ES-I3 (cell line): ENCODE data around the gene SPOCD1.
"Not testable (repeated sequence)": the region's sequence is repeated elsewhere in the genome, so short reads cannot be mapped to it uniquely, and the experiment has no call there.

Source experiments
- H3K36me3 ChIP-seq: 2 replicates; pipeline ENCODE4 v1.6.1; 2013; ENCODE audit warnings: mild to moderate bottlenecking, low read length, control low read depth, moderate library complexity; ENCODE audit not compliant: insufficient read depth
- H3K4me1 ChIP-seq: 2 replicates; pipeline ENCODE4 v1.6.1; 2013; ENCODE audit warnings: mild to moderate bottlenecking, control low read depth, low read length; ENCODE audit not compliant: insufficient read depth
- H3K9ac ChIP-seq: 2 replicates; pipeline ENCODE4 v1.6.1; 2013; ENCODE audit warnings: low read depth, mild to moderate bottlenecking, low read length, moderate library complexity
- H3K9me3 ChIP-seq: 2 replicates; pipeline ENCODE4 v1.6.1; 2013; ENCODE audit warnings: mild to moderate bottlenecking, low read length, moderate library complexity; ENCODE audit not compliant: control insufficient read depth, insufficient read depth

The SPOCD1 gene

GRCh38 chr1:31816501-31816900 is 679 bp upstream of the SPOCD1 start:
- not testable (repeated sequence) for H3K9me3 ChIP-seq, H3K36me3 ChIP-seq, H3K4me1 ChIP-seq, H3K9ac ChIP-seq

GRCh38 chr1:31815307-31815645 is 546 bp downstream of the SPOCD1 start:
- Histone ChIP-seq H3K4me1 (no peaks in the 10 kb centered on the region), H3K9me3 (no peaks in the 10 kb centered on the region), H3K9ac (peak overlapping the region; percentile 49; the same call in 1 of the 2 replicates), H3K36me3 (no peaks in the 10 kb centered on the region)

DNA sequence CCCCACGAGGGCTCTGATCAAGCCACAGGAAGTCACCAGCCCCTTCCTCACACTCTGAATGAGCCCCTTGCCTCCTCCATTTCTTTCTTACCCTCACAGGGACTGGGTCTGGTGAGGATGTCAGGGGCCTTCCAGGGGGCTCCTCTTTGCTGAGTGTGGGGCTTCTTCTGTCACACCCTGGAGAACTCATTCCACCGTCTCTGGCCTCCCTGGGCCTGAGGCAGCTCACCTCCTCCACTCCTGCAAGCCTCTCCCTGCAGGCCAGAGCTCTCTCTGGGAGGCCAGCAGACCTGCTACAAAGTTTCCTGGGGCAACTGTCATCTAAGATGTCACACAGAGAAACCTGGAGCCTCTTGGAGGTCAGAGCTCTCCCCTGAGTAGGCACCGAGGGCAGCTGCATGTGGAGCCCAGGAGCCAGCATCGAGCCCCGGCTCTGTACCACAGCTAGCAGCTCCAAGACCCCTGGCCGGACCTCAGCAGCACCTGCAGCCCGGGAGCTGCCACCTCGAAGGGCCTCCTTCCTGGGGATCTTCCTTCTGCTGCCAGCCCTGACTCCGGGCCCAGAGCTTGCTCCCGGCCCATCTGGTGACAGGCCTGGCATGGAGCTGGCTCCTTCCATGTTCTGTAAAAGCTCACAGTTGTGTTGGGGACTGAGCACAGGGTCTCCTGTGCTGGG is 1.1 kb downstream of the SPOCD1 start:
- no peaks in the 10 kb centered on the region for H3K4me1 ChIP-seq
- no peak overlapping the region for H3K9ac ChIP-seq
- no peaks in the 10 kb centered on the region for H3K36me3 ChIP-seq
- H3K9me3 ChIP-seq: no peaks in the 10 kb centered on the region

DNA sequence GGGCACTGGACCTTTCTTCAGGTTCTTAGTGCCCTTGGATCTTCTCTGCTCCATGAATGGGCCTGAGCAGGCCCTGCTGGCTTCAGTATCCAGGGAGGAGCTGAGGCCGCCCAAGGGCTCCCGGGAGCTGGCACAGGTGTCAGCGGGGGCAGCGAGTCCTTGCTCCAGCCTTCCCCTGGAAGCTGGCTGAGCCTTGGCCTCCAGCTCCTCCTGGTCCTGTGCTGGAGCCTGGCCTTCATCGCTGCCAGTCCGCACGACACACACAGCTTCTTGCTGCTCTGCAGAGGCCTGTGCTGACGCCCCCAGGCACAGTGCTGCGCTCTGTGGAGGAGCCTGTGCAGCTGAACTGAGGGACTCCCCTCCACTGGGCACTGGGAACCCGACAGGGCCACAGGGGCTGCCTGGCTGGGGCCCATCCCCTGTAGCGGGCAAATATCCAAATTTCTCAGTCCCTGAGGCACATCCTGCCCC is 1.7 kb downstream of the SPOCD1 start:
- Histone ChIP-seq H3K4me1 (no peaks in the 10 kb centered on the region), H3K9ac (no peak overlapping the region), H3K9me3 (no peaks in the 10 kb centered on the region), H3K36me3 (no peaks in the 10 kb centered on the region)

- H3K36me3 ChIP-seq: no peaks in the 10 kb centered on the region
- no peak overlapping the region for H3K9ac ChIP-seq
- H3K4me1 ChIP-seq: no peaks in the 10 kb centered on the region
- no peaks in the 10 kb centered on the region for H3K9me3 ChIP-seq
Measured at GRCh38 chr1:31812158-31812829, 3.5 kb downstream of the SPOCD1 start.

DNA sequence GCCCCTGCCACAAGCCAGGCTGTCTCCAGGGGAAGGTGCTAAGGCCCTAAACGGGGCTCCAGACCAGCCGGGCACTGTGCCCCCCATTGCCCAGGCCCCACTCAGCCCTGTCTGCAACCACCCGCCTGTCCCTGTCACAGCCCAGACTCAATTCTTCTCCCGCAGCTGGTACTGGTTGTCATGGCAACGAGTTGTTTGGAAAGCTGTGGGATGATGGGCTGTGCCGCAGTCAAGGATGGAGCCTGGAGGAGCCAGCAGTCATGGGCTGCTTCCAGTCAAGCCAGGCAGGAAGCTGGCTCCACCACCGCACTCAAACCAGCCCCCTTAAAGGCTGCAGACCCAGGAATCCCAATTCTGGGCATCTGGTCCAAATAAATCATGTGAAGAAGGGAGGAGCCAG is 4.2 kb downstream of the SPOCD1 start:
- no peak overlapping the region for H3K9ac ChIP-seq
- H3K4me1 ChIP-seq: no peaks in the 10 kb centered on the region
- H3K36me3 ChIP-seq: no peaks in the 10 kb centered on the region
- no peaks in the 10 kb centered on the region for H3K9me3 ChIP-seq

GRCh38 chr1:31809698-31810097 is 6.1 kb downstream of the SPOCD1 start:
- Histone ChIP-seq H3K36me3 (no peaks in the 10 kb centered on the region), H3K9me3 (no peaks in the 10 kb centered on the region), H3K9ac (no peak overlapping the region), H3K4me1 (no peaks in the 10 kb centered on the region)

DNA sequence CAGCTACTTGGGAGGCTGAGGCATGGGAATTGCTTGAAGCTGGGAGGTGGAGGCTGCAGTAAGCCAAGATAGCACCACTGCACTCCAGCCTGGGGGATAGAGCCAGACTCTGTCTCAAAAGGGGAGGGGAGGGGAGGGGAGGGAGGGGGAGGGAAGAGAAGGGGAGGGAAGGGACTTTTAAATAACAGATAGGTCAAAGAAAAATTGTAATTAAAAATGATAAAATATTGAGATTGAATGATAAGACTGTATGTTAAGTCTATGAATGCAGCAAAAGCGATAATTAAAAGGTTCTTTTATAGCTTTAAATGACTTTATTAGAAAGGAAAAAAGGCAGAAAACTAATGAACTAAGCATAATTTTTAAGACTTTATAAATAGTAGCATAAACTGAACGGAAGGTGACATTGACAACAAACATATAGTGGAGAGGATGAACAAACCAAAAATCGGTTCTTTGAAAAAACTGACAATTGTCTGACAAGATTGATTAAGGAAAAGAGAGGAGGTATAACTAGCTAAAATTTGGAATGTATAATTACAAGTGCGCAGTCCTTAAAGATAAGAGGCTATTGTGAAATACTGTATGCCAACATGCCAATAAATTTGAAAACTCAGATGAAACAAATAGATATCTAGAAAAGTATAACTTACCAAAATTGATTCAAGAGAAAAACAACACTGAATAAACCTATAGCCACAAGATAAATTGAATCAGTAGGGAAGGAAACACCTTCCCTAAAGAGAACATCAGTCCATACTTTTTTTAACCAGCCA is 8.4 kb downstream of the SPOCD1 start:
- Histone ChIP-seq H3K9me3 (no peaks in the 10 kb centered on the region), H3K4me1 (no peaks in the 10 kb centered on the region), H3K9ac (no peak overlapping the region), H3K36me3 (no peaks in the 10 kb centered on the region)

DNA sequence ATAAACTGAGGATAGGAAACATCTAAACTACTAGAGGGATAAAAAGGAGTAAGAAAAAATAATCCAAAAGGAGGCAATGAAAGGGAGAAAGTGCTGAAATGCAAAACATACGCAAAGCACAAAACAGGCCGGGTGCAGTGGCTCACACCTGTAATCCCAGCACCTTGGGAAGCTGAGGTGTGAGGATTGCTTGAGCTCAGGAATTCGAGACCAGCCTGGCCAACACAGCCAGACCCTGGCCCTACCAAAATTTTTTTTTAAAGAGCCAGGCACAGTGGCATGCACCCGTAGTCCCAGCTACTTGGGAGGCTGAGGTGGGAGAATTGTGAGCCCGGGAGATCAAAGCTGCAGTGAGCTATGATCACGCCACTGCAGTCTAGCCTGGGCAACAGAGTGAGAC is 10.5 kb downstream of the SPOCD1 start:
- no peaks in the 10 kb centered on the region for H3K9me3 ChIP-seq
- no peak overlapping the region for H3K9ac ChIP-seq
- no peaks in the 10 kb centered on the region for H3K36me3 ChIP-seq
- H3K4me1 ChIP-seq: no peaks in the 10 kb centered on the region

- Histone ChIP-seq H3K9me3 (no peaks in the 10 kb centered on the region), H3K4me1 (peaks cover 7% of the 10 kb centered on the region; the same call in 1 of the 2 replicates), H3K36me3 (no peaks in the 10 kb centered on the region), H3K9ac (no peak overlapping the region)
Measured at GRCh38 chr1:31804098-31804497, 11.7 kb downstream of the SPOCD1 start.

- H3K4me1 ChIP-seq: peaks cover 12% of the 10 kb centered on the region; the same call in 1 of the 2 replicates
- H3K9ac ChIP-seq: no peak overlapping the region
- no peaks in the 10 kb centered on the region for H3K9me3 ChIP-seq
- no peaks in the 10 kb centered on the region for H3K36me3 ChIP-seq
Measured at GRCh38 chr1:31803610-31804009, 12.2 kb downstream of the SPOCD1 start.

GRCh38 chr1:31802190-31803150 is 13.4 kb downstream of the SPOCD1 start:
- H3K9ac ChIP-seq: no peak overlapping the region
- no peaks in the 10 kb centered on the region for H3K9me3 ChIP-seq
- H3K36me3 ChIP-seq: no peaks in the 10 kb centered on the region
- peaks cover 23% of the 10 kb centered on the region; the same call in 1 of the 2 replicates for H3K4me1 ChIP-seq

- H3K9me3 ChIP-seq: no peaks in the 10 kb centered on the region
- H3K36me3 ChIP-seq: no peaks in the 10 kb centered on the region
- H3K9ac ChIP-seq: no peak overlapping the region
- peaks cover 23% of the 10 kb centered on the region; the same call in 1 of the 2 replicates for H3K4me1 ChIP-seq
Measured at GRCh38 chr1:31801458-31801857, 14.4 kb downstream of the SPOCD1 start.

GRCh38 chr1:31800674-31800967 is 15.2 kb downstream of the SPOCD1 start:
- H3K9ac ChIP-seq: no peak overlapping the region
- H3K36me3 ChIP-seq: no peaks in the 10 kb centered on the region
- H3K9me3 ChIP-seq: no peaks in the 10 kb centered on the region
- H3K4me1 ChIP-seq: peaks cover 23% of the 10 kb centered on the region; the same call in 1 of the 2 replicates
